Rectal smooth muscle tissue (tissue), 1 donor: ENCODE measurements around the gene PIAS4.
"Not testable (repeated sequence)": the region's sequence is repeated elsewhere in the genome, so short reads cannot be mapped to it uniquely, and the experiment has no call there.

Experiments
- H3K27ac ChIP-seq: one replicate; pipeline ENCODE4 v1.7.0; 2013; ENCODE audit warnings: low read depth, low read length, inconsistent platforms
- H3K27me3 ChIP-seq: one replicate; pipeline ENCODE4 v1.7.0; 2013; ENCODE audit warnings: low read length; ENCODE audit not compliant: control insufficient read depth, insufficient read depth
- H3K36me3 ChIP-seq: one replicate; pipeline ENCODE4 v1.7.0; 2013; ENCODE audit warnings: low read length; ENCODE audit not compliant: control insufficient read depth, insufficient read depth
- H3K4me1 ChIP-seq: one replicate; pipeline ENCODE4 v1.7.0; 2013; ENCODE audit warnings: low read length; ENCODE audit not compliant: control insufficient read depth, insufficient read depth
- H3K4me3 ChIP-seq: one replicate; pipeline ENCODE4 v1.7.0; 2013; ENCODE audit warnings: low read length
- H3K9ac ChIP-seq: one replicate; pipeline ENCODE4 v1.7.0; 2013; ENCODE audit warnings: low read length

Gene PIAS4

GRCh38 chr19:3987619-3988371, 19.7 kb upstream of the PIAS4 start:
- Histone ChIP-seq H3K9ac (no peak overlapping the region), H3K27ac (no peak overlapping the region), H3K4me3 (peak overlapping the region; percentile 40)

GRCh38 chr19:3990815-3991117, 16.8 kb upstream of the PIAS4 start:
- Histone ChIP-seq H3K27ac (no peak overlapping the region), H3K9ac (no peak overlapping the region), H3K27me3 (no peaks in the 10 kb centered on the region), H3K4me3 (no peak overlapping the region), H3K4me1 (peaks cover 12% of the 10 kb centered on the region), H3K36me3 (no peaks in the 10 kb centered on the region)

More at GRCh38 chr19:3987619-3988371, 19.7 kb upstream of the PIAS4 start:
- Histone ChIP-seq H3K4me1 (peaks cover 23% of the 10 kb centered on the region), H3K36me3 (peaks cover 14% of the 10 kb centered on the region), H3K27me3 (no peaks in the 10 kb centered on the region)

- H3K9ac ChIP-seq, result no peak overlapping the region
- H3K27me3 ChIP-seq, result no peaks in the 10 kb centered on the region
- no peaks in the 10 kb centered on the region for H3K4me1 ChIP-seq
- no peak overlapping the region for H3K4me3 ChIP-seq
- no peak overlapping the region for H3K27ac ChIP-seq
- no peaks in the 10 kb centered on the region for H3K36me3 ChIP-seq
Measured at GRCh38 chr19:3995607-3996006, 11.9 kb upstream of the PIAS4 start.

GRCh38 chr19:3998667-3999412, 8.7 kb upstream of the PIAS4 start:
- H3K27me3 ChIP-seq, H3K4me3 ChIP-seq, H3K36me3 ChIP-seq, H3K27ac ChIP-seq, H3K9ac ChIP-seq, H3K4me1 ChIP-seq: not testable (repeated sequence)

GRCh38 chr19:4000798-4001197, 6.7 kb upstream of the PIAS4 start:
- not testable (repeated sequence) for H3K9ac ChIP-seq, H3K4me3 ChIP-seq, H3K27ac ChIP-seq, H3K27me3 ChIP-seq, H3K4me1 ChIP-seq, H3K36me3 ChIP-seq

- H3K4me3 ChIP-seq, H3K27ac ChIP-seq, H3K9ac ChIP-seq, H3K27me3 ChIP-seq, H3K36me3 ChIP-seq: not testable (repeated sequence)
- peaks cover 19% of the 10 kb centered on the region for H3K4me1 ChIP-seq
Measured at GRCh38 chr19:4005436-4005835, 2.1 kb upstream of the PIAS4 start.

GRCh38 chr19:4007836-4008539, 452 bp downstream of the PIAS4 start:
- no peaks in the 10 kb centered on the region for H3K27me3 ChIP-seq
- peak overlapping the region; percentile 77 for H3K9ac ChIP-seq
- H3K27ac ChIP-seq, result peak overlapping the region; percentile 83
- H3K4me3 ChIP-seq, result peak overlapping the region; percentile 97
- peaks cover 4% of the 10 kb centered on the region for H3K36me3 ChIP-seq
- H3K4me1 ChIP-seq, result peaks cover 35% of the 10 kb centered on the region

GRCh38 chr19:4009990-4010807, 2.7 kb downstream of the PIAS4 start:
- H3K9ac ChIP-seq, result peak overlapping the region; percentile 24
- no peaks in the 10 kb centered on the region for H3K27me3 ChIP-seq
- peak overlapping the region; percentile 21 for H3K4me3 ChIP-seq
- H3K4me1 ChIP-seq, result peaks cover 50% of the 10 kb centered on the region
- H3K36me3 ChIP-seq, result peaks cover 14% of the 10 kb centered on the region
- H3K27ac ChIP-seq, result peak overlapping the region; percentile 83

- H3K9ac ChIP-seq, result peak overlapping the region; percentile 6
- peak overlapping the region; percentile 83 for H3K27ac ChIP-seq
- H3K36me3 ChIP-seq, result peaks cover 14% of the 10 kb centered on the region
- peaks cover 56% of the 10 kb centered on the region for H3K4me1 ChIP-seq
- H3K27me3 ChIP-seq, result no peaks in the 10 kb centered on the region
- peak overlapping the region; percentile 21 for H3K4me3 ChIP-seq
Measured at GRCh38 chr19:4010808-4011110, 3.2 kb downstream of the PIAS4 start.

- H3K9ac ChIP-seq, H3K27me3 ChIP-seq, H3K4me3 ChIP-seq: not testable (repeated sequence)
- Histone ChIP-seq H3K4me1 (peaks cover 62% of the 10 kb centered on the region), H3K27ac (peak overlapping the region; percentile 83), H3K36me3 (peaks cover 14% of the 10 kb centered on the region)
Measured at GRCh38 chr19:4011430-4011829, 3.9 kb downstream of the PIAS4 start.

- no peak overlapping the region for H3K9ac ChIP-seq
- H3K27ac ChIP-seq, result peak overlapping the region; percentile 85
- H3K27me3 ChIP-seq, result no peaks in the 10 kb centered on the region
- peaks cover 64% of the 10 kb centered on the region for H3K4me1 ChIP-seq
- H3K36me3 ChIP-seq, result peaks cover 14% of the 10 kb centered on the region
- peak overlapping the region; percentile 15 for H3K4me3 ChIP-seq
Measured at GRCh38 chr19:4012092-4012974, 4.8 kb downstream of the PIAS4 start.
